ENCODE results near the gene NPRL2.

NPRL2 gene

DNA sequence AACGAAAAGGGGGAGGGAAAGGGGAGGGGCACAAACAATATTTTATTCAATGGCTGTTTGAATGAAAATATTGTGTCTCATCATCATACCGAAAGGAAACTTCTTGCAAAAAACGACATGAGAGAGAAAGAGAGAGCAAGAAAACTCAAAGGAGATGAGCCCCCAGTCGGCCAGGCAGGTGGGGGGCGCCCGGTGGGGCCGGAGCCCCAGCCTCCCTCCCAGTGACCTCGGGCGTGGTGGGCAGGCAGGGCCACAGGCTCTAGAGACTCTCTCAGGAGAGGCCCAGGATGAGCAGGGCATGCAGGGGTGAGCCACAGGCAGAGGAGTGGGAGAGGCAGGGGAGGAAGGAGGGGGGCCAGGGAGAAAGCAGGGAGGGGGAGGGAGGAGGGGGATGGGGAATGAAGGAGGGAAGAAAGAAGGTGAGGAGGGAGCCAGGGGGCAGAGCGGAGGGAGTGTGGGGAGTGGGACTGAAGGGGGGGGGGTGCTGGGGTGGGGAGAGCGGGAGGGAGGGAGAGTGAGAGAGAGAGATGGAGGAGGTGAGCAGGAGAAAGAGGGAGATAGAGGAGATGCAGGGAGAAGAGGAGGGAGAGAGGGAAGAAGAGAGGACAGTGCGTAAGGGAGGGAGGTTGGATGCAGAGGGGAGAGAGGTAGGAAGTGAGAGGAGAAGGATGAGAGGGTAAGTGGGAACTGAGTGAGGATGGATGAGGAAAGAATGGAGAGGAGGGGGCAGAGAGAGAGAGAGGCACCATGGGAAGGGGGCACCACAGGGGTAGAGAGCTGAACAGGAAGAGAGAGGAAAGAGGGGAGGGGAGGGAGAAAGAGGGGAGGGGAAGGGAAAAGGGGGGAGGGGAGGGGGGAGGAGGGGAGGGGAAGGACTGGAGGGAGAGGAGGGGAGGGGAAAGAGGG is 22.8 kb upstream of the NPRL2 start:
- no peak for DNase-seq

DNA sequence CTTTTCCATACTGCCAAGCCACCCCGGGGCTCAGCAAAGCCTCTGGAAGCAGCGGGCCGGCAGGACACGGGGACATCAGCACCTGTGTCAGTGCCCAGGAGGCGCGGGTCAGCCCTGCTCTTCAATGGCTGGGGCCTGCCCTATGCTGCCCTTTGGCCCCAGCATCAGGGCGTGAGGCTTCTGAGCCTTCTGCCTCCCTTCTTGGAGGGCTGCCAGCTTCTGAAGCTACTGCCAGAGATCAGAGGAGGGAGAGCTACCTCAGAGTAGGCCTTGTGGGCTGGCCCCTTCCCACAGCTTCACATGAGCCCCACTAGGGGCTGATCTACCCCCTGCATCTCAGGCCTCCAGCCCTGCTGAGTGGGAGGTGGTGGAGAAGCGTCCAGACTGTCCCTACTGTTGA is 21.8 kb upstream of the NPRL2 start:
- DNase-seq = no peak

DNA sequence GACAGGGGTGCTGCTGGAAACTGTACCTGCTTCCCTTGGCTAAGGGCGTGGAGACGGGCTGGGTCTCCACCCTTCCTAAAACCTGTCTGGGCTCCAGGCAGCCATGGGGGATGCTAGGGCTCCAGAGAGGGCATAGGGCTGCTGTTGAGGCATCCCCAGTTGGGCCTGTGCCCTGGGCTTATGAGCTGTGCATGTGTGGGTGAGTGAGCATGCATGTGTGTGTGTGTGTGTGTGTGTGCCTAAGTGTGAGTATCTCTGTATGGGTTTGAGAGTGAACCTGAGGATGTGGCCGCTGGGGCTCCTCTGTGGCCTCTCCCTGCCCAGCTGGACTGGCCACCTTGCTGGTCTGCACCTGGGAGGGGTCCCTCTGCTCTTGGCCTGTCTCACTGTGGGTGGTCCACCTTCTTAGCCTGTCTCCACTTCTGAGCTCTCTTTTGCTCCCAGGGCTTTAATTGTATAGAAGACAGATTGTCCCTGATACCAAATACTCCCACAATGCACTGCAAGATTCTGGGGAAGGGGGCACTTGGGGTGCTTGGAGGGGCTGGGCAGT is 20.6 kb upstream of the NPRL2 start:
- DNase-seq = no peak

DNA sequence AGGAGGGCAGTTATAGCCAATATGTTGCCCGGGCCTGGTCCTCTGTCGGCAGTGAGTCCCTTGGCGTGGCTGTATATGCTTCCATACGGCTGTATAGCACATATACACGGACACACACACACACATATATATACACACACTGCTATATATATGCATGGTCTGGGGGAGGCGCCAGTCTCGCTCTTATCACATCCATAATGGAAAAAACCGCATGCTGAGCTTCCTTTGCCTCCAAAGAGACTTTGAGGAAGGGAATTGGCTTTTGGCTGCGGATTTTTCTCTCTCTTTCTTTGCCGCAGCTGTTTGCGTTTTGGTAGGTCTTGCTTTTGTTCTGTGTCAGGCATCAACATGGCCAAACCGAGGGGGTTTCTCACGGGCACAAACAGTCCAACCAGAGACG is 20.0 kb upstream of the NPRL2 start:
- DNase-seq = no peak

DNA sequence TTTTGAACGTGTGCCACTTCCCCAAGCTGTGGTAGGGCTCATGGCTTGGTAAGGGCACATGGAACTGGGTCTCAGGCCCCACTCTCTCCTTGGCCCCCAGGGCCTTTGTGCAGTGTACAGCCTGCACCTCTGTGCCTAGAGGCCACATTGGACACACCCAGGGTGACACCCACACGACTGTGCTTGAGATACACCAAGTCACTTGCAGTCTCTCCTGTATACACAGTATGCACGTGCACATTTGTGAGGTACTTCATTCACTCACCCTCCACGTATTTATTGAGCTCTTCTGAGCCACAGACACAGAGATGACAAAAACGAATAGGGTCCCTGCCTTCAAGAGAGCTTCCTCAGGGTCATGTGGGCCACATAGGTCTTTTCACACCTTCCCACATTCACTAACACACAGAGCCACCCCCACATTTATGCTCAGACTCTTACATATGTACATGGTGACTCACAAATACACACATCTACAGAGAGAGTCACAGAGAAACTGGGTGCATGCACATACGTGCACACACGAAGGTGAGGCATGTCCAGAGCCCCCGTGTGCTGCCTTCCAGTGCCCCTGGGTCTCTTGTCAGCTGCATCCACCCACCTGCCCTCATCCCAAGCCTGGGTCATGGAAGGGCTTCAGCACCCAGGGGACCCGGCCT is 18.6 kb upstream of the NPRL2 start:
- no peak for DNase-seq

DNA sequence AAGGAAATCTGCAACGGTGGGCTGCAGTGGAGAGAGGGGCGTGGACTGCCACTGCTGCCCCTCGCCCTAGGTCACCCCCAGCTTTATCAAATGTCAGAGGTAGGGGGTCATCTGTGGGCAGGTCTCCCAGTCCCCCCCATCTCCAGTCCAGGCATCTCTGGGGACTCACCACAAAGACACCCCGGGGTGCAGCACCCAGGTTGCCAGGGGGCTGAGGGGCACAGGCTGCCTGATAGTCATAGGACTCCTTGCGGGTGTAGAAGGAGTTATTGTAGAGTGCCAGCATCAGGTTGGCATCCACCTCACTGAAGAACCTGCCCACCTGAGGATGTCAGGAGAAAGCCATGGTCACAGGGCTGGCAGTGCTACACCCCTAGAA is 15.3 kb upstream of the NPRL2 start:
- no peak for DNase-seq

DNA sequence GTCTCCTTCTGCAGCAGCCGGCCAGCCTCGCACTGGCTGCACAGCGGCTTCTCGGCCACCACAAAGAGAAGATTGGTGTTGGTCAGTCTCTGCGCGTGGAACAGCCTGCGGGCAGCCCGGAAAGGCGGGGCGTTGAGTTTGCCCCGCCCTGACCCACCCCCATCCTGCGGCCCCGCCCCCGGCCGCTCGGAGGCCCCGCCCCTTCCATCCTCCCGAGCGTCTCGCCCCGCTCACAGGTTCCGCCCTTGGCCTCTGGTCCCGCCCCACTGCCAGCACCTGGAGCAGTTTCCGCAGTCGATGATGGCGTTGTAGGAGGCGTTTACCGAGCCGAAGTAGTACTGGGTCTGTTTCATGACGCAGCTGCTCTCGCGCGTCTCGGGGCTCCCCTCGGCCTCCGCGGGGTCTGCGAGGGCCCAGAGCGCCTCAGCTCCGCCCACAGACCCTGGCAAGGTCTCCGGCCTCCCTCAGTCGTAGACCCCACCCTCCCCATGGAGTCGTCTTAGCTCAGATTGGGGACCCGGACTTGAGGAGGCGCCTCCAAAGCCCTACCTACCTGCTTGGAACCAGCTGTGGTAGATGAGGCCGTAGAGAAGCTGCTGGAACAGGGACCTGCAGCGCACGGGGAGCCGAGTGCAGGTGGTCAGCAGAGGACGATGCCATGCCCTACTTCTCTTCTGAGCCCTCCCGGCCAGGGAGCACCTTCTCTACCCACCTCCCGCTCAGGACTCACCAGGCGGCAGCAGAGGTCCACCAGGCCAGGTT is 14.7 kb upstream of the NPRL2 start:
- no peak for DNase-seq

DNA sequence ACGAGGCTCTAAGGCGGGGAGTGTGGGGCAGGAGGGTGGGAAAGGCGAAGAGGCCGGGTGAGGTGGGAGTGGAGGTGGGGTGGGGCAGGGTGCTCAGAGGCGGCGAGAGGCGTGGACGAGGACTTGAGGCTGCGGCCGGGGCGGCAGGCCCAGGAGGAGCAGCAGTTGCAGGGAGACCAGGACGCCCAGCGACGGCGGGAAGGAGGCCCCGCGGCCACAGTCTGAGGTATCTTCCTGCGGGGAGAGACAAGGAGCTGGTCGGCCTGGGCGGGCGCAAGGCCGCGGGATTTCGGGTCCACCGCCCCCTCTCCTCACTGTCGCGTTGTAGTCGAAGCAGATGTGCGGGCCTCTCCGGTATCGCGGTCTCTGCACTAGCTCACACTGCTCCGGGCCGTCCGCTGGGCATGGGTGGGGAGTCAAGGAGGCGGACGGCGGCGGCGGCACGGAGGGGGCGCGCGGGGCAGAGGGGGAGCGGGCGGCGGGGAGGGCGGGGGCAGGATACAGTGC is 14.1 kb upstream of the NPRL2 start:
- no peak for DNase-seq

DNA sequence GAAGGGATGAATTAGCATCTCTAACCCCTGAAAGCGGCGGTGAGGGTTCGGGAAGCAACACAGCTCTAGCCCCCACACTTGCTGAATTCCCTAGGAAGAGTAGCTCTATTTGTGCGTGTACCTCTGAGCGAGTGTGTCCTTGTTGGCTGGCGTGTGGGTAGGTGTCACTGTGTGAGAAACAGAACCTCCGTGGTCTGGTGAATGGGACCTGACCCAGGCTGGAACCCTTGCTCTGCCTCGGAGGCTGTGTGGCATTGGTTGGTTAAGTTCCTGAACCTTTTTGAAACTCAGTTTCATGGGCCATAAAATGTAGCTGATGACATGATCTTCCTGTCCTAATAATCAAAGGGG is 9.2 kb upstream of the NPRL2 start:
- DNase-seq = no peak

DNA sequence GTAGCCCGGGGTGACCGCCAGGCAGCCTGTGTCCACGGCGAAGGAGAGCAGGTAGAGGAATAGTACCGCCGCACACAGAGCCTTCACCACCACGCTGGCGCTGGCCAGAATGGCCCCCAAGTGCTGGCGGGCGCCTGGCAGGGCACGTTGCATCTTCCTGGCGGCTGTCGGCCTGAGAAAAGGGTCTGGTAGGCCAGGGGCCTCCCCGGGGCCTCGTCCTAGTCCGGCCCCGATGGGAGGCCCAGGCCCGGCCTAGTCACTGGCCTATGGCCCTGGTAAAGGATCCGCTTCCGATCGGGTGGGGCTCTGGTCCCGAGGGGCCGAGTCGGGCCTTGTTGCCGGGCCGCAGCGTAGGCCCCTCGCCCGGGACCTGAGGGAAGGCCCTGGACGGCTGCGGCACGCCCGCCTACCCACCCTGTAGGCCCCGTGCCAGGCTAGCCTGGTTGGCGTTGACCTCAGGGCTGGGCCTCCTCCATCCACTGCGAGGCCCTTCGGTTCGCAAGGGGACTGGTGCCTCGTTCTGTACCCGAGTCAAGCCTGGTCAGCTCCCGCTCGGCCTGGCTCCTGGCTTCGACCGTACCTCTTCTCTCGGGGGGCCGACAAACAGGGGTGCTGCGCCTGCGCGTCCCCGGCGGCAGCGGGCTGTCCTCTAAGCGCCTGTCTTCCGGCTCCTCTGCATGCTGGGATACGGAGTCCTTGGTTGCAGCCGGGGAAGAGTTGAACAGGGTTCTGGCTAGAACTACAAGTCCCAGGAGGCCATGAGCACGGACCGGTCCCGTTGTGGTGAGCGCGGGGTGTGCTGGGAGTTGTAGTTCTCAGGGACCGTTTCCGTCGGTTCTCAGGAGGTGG is 8.6 kb upstream of the NPRL2 start, which contains the start of gene TMEM115:
TMEM115 (minus strand) TSS at position 611 of the 849 bp plus-strand sequence; CDS start at position 153, 458 bp downstream.
- peak; percentile 46 for DNase-seq

DNA sequence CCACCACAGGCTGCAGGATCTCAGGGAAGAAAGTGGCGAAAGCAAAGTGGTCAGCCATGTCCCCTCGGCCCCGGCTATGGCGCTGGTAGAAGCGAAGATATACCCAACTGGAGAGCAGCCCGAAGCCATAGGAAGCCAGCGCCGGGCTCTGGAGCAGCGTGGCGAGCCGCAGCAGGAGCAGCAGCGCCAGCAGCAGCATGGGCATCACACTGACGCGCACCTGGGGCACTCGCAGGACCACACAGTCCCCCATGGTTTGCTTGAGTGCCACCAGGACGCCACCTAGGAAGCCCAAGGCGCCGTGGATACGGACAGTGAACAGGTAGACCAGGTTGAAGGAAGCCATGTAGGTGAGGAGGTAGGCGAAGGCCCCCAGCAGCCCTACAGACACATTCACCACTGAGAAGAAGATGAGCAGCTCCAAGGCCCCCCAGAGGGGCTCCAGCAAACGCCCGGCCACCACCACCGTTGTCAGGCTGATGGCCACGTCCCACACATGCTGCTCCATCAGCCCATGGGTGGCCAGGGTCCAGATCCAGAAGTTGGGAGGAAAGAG is 7.9 kb upstream of the NPRL2 start:
- DNase-seq = no peak

DNA sequence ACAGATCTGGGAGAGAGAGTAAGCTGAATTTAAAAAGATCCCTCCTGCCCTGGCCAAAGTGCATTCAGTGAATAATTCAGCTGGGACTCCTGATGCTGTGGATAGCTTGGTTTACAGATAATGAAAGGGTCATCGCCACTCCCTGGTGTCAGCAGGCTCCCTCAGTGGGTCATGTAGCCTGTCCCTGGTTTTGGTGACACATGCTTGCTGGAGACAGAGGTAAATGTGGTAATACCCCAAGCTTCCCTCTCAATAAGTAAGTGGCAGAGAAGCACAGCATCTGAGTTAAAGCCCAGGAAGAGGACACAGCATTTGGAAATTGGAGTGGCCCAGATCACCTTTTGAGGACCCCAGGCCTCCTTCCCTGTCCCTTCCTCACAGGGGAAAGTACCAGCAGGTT is 6.9 kb upstream of the NPRL2 start:
- no peak for DNase-seq

DNA sequence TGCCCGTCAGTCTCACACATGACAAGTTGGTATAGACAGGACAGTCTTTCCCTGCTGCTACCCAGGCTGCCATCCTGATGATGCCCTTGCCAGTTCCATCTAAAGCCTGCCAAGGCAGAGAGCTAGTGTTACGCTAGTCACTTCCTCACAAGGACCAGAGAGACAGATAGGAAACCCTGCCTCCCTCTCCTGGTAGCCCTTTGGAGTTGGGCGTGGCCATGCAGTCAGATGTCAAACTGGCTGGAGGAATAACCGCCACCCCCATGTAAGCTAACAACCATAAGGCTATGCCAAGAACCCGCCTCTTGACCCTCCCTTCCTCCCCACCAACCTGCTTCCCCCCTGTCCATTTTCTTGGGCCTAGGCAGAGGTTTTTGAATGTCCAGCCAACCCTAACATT is 6.0 kb upstream of the NPRL2 start:
- DNase-seq = no peak

DNA sequence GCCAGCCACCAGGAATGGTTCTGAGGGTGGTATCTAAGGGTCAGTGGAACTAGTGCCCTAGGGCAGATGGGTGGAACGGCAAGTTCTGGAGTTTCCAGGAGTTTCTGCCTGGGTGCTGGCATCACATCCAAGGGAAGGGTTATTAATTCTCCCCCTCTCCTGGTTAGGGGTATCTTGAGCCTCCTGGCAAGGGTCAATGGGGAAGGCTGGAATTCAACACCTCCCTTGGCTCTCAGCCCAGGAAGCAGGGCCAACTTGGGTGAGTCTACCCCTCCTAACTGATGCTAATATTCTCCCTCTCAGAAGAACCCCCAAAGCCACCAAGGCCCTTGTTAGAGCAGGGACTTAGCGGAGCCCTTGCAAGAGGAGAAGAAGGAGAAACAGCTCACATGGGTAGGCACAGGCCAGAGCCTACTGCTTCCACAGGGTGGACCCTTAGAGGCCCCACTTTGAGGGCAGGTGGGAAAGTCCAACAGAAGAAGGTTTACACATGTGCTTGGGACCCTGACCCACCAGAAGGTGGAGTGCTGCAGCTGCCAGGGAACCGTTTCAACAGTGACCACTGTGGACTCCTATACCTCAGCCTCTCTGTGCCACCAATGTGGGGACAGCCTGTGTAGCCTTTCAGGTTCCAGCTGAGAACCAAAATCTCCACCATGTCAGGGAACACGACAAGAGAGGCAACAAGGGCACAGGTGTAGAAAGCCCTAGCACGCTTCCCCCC is 5.4 kb upstream of the NPRL2 start:
- no peak for DNase-seq

DNA sequence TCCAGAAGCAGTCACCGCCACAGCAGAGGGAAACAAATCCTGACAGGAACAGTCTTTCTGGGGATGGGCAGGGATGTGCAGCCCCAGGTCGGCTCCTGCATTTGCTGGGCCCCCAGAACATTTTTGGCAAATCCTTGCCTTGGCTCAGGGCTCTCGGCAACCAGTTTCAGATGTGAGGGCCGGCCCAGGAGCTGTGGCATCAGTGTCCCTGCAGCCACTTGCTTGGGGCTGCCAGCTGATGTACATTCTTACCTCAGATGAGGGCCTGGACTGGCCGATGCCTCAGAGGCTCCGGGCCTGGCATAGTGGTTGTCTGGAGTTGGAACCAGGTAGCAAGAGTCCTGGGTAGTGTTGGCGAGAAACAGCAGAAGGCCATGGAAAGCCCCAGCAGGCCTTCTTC is 4.3 kb upstream of the NPRL2 start:
- DNase-seq = no peak

DNA sequence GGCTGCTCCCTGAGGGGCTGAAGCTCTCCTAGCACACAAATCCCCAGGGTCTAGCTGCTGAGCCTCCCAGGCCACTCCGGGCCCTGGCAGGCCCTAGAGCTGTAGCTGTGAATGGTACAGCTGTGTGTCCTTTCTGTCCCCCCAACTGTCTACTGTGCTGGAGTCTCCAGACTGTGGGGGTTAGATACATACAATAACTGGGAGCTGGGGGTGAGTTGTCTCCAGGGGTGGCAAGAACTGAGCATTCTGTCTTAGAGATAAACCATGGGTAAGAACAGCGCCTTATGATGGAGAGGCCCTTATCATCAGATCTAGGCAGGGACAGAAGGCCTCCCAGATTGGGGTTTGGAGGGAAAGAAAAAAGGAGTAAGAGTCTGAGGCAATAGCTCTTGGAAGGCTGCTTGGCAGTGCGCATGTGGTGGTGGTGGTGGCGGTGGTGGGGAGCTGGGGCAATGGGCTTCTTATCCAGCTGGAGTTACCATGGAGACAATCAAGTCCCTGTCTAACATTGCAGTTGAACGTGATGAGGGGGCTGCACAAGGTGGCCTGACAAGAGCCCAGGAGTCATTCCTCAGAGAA is 3.7 kb upstream of the NPRL2 start:
- DNase-seq = no peak

DNA sequence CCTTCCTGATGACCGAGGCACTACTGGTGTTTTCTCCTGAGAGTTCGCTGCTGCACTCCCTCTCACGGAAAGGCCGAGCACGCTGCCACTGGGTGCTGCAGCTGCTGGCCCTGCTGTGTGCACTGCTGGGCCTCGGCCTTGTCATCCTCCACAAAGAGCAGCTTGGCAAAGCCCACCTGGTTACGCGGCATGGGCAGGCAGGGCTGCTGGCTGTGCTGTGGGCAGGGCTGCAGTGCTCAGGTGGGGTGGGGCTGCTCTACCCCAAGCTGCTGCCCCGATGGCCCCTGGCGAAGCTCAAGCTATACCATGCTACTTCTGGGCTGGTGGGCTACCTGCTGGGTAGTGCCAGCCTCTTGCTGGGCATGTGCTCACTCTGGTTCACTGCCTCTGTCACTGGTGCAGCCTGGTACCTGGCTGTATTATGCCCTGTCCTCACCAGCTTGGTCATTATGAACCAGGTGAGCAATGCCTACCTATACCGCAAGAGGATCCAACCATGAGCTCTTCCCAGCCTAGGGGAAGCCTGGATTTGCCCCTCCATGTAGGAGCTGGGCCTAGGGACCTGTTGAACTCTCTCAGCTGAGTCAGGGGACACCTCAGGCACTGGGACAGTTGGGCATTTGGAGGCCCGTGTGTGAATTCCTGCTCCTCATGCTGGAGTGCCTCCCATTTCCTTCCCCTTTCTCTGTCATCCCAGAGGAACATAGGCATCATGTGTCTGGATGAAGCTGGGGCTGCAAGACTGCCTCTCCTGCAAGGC is 2.9 kb upstream of the NPRL2 start:
- DNase-seq = no peak

DNA sequence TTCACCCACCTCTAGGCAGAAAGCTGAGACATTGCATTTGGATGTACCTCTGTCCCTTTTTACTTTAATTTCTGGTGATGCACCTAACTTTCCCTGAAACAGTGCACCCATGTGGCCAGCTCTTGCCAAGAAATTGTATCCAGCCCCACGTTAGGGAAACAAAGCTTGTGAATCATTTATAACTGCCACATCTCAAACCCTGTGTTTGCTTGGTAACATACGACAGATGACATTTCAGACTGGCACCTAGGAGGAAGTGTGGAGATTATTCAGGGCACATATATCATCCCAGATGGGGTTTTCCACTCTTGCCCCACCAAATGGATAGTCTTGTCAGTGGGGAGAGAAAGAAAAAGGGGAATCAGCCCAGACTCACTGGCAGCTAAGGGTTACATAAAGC is 2.2 kb upstream of the NPRL2 start:
- DNase-seq = no peak

DNA sequence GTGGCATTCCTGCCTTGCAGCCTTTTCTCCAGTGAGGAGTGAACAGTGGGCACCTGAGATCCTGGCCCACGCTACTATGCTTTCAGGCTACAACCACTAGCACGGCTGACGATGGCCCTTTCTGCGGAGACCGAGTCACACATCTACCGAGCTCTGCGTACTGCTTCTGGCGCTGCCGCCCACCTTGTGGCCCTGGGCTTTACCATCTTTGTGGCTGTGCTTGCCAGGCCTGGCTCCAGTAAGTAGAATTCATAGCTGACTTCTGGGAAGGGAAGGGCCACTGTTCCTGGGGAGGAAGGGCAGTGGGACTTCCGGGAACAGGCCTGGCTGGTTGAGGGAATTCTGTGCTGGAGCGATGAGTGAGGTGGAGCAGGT is 735 bp upstream of the NPRL2 start:
- DNase-seq = no peak

DNA sequence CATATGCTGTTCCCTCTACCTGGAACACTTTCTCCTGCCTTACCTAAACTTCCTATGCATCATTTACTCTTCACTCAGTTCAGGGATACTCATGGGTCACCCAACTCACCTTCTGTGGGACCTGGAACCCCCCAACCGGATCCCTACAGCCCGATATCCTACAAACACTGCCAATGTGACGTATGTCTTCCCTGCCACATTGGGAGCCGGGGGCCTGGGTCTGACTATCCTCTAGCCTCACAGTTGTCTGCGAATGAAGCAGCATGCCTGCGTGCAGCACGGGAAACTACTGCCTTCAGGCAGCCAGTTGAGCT is 405 bp downstream of the NPRL2 start:
- DNase-seq = no peak
